Esophagus squamous epithelium (tissue), 5 donors: Measurements from ENCODE around the gene ANKRD36. TPM values are rescaled to one million over a fixed set of nuclear protein-coding genes. Genes with fewer than 3 reads are reported as not detected.
"Not testable (repeated sequence)": the region's sequence is repeated elsewhere in the genome, so short reads cannot be mapped to it uniquely, and the experiment has no call there.

ENCODE experiments used
- DNase-seq: peaks from one replicate; lab custom pipeline; 2025; lab: John Stamatoyannopoulos, UW
- H3K27ac ChIP-seq, 4 donors: fragments of 200-600 bp; sonication (generic); one replicate each; pipeline ENCODE4 v1.5.1; 2016 to 2019; ENCODE audit warnings: mild to moderate bottlenecking in 1 of 4
- H3K27me3 ChIP-seq, 4 donors: fragments of 200-600 bp; sonication (generic); 1 replicate in 3 of 4; 2 replicates in 1 of 4; pipeline versions ENCODE4 v1.5.1 to v1.6.0; 2017 to 2021; ENCODE audit warnings: antibody characterized with exemption in 1 of 4
- H3K36me3 ChIP-seq, 3 donors: fragments of 200-600 bp; sonication (generic); one replicate each; pipeline ENCODE4 v1.5.1; 2016 to 2019
- H3K4me1 ChIP-seq, 3 donors: fragments of 200-600 bp; sonication (generic); one replicate each; pipeline ENCODE4 v1.5.1; 2017 to 2019
- H3K4me3 ChIP-seq, 4 donors: fragments of 200-600 bp; sonication (generic); 1 replicate in 3 of 4; 2 replicates in 1 of 4; pipeline ENCODE4 v1.5.1; 2016 to 2019; ENCODE audit warnings: mild to moderate bottlenecking in 2 of 4, moderate library complexity in 1 of 4
- H3K9me3 ChIP-seq, 3 donors: fragments of 200-600 bp; sonication (generic); one replicate each; pipeline ENCODE4 v1.5.1; 2016 to 2019
- POLR2A ChIP-seq, 4 donors: fragments of 450-650 bp; IDR thresholded peaks; one replicate each; pipeline ENCODE4 v1.6.1; 2017; ENCODE audit warnings: antibody characterized with exemption in 4 of 4, mild to moderate bottlenecking in 4 of 4, moderate library complexity in 3 of 4
- WGBS, 2 donors: methylation state at CpG; one replicate each; pipeline ENCODE4 v1.1.5; 2018; 5-methylcytosine and 5-hydroxymethylcytosine counted together
- intact Hi-C: fragments of 100-400 bp; cut with DNase I; formaldehyde crosslinking; loops from one replicate; pipeline ENCODE4 v1.15.0; 2022
- total RNA-seq, 4 donors: library from RNA; depleted of rRNA; stranded (reverse); fragments of >200 nt; gene quantifications; one replicate each; pipeline ENCODE4 v1.1.0, GENCODE V29; 2016
- TF ChIP-seq, protein P1 (sequence below), 6 experiments: fragments of 450-650 bp in 4 of 6; fragments of 200-600 bp in 2 of 6; sonication (generic) in 2 of 6; IDR thresholded peaks; one replicate each; pipeline ENCODE4 v1.5.1; 2016 to 2019; ENCODE audit warnings: antibody characterized with exemption in 6 of 6, mild to moderate bottlenecking in 4 of 6, moderate library complexity in 4 of 6
- donor health status: DM: yes; HTN: yes; CAD: no.

The ANKRD36 gene
- total RNA-seq, 4 donors from 2014 or later = 4.7 to 25.7 (median 8.5) TPM

DNA sequence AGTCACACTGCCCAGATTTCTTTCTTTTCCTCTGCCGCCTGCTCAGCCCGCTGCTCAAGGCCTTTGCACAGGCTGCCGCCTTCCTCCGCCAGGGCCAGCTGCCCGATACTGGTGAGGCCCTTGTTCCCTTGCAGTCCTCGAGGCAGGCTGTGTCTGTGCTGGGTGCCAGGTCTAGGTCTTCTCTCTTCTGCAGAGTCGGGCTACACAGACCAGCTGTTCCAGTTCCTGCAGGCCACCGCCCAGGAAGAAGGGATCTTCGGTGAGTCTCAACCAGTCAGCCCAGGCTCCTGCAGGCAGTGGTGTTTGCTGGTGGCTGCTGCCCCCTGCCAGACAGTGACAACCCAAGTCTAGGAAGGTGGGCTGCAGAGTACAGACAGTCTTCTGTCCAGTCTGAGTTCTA lies 30.7 kb upstream of the ANKRD36 start:
- not testable (repeated sequence) for H3K9me3 ChIP-seq, DNase-seq

DNA sequence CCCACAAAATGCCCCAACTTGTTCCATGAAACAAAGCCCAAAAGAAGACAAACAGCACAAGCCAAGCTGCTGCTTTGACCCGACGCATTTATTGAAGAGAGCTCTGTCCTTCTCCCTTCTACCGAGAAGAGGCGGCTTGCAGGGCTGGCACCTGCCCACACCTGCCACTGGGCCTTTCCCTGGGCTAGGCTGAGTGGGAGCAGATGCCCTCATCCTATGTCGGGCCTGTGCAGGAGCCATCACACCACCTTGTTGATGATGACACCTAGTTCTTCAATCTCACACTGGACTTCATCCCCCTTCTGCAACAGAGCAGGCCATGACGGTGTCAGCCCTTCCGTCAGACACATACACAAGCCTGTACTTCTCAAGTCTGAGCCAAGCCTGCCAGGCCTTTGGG lies 29.4 kb upstream of the ANKRD36 start:
- H3K4me3 ChIP-seq, H3K36me3 ChIP-seq, H3K4me1 ChIP-seq, H3K27me3 ChIP-seq, DNase-seq, intact Hi-C loops, H3K27ac ChIP-seq, H3K9me3 ChIP-seq: not testable (repeated sequence)
- 72 to 81% methylated on average over 4 to 7 of the region's 7 CpGs for WGBS, 2 donors

More for the DNA sequence above, 30.7 kb upstream of the ANKRD36 start:
- H3K27ac ChIP-seq, intact Hi-C loops, H3K36me3 ChIP-seq, H3K27me3 ChIP-seq, H3K4me3 ChIP-seq, H3K4me1 ChIP-seq: not testable (repeated sequence)
- WGBS, 2 donors = no CpG with 5 or more reads among the region's 9 CpGs
- TF ChIP-seq, protein P1, sequence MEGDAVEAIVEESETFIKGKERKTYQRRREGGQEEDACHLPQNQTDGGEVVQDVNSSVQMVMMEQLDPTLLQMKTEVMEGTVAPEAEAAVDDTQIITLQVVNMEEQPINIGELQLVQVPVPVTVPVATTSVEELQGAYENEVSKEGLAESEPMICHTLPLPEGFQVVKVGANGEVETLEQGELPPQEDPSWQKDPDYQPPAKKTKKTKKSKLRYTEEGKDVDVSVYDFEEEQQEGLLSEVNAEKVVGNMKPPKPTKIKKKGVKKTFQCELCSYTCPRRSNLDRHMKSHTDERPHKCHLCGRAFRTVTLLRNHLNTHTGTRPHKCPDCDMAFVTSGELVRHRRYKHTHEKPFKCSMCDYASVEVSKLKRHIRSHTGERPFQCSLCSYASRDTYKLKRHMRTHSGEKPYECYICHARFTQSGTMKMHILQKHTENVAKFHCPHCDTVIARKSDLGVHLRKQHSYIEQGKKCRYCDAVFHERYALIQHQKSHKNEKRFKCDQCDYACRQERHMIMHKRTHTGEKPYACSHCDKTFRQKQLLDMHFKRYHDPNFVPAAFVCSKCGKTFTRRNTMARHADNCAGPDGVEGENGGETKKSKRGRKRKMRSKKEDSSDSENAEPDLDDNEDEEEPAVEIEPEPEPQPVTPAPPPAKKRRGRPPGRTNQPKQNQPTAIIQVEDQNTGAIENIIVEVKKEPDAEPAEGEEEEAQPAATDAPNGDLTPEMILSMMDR (IDR thresholded peaks at IDR 0.05) = peak in 1 of 6 experiments; percentile 23

DNA sequence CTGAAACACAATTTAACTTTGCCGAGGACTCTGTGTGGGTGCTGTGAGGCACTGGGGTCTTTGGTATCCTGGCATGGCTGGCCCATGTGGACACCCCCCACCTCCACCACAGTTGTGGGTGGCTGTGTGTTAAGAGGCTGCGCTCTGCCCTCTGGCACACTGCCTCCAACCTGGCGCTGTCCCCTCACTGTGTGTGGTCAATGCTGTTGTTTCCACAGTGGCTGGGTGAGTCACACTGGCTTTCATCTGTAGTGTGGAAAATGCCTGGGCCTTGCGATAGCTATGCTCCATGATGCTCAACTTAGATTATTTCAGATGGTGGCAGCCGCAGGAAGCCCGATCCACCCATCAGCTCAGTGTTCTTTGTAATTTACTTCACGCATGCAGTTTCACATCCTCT lies 27.9 kb upstream of the ANKRD36 start:
- H3K4me3 ChIP-seq, H3K36me3 ChIP-seq, intact Hi-C loops, H3K9me3 ChIP-seq, H3K27ac ChIP-seq, H3K27me3 ChIP-seq, H3K4me1 ChIP-seq, DNase-seq: not testable (repeated sequence)
- 80% methylated on average over 2 of the region's 7 CpGs; no CpG with 5 or more reads in 1 of the 2 donors for WGBS, 2 donors

DNA sequence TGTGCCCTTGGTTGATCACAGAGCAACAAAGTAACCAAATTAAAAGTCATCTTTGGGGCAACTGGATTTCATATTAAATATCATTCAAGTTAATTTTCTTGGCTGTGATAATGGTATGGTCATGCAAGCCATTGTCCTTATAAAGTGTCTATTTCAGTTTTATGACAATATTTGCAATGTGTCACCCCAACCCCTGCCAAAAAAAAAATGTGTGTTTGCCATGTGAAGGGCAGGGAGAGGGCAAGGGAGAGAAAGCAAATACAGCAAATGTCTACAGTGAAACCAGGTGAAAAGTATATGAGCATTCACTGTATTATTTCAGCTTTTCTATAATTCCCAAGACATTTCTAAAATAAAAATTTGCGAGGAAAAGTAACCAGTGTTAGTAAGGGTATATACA lies 24.2 kb upstream of the ANKRD36 start:
- DNase-seq, H3K4me1 ChIP-seq, H3K27ac ChIP-seq, H3K36me3 ChIP-seq, H3K27me3 ChIP-seq, intact Hi-C loops, H3K4me3 ChIP-seq, H3K9me3 ChIP-seq: not testable (repeated sequence)
- 73 to 89% methylated on average over 1 of the region's 1 CpG for WGBS, 2 donors

DNA sequence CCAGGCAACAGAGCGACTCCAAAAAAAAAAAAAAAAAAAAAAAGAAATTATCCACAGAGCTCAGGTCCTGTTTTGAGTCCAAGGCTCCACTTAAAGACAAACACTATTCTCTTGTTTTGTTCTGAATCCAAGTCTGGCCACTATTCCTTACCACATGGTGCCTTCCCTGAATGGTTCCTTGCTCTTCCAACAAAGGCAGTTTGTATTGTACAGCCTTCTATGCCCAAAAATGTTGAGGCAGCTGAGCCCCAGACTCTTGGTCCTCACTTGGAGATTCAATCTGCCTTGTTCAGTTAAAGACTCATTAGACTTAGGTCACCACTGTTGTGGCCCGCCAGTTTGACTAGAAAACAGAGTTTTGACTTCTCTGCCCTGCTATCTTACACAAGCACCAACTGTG lies 20.0 kb upstream of the ANKRD36 start:
- WGBS, 2 donors = 89% methylated on average over 2 of the region's 2 CpGs
- not testable (repeated sequence) for H3K27ac ChIP-seq

DNA sequence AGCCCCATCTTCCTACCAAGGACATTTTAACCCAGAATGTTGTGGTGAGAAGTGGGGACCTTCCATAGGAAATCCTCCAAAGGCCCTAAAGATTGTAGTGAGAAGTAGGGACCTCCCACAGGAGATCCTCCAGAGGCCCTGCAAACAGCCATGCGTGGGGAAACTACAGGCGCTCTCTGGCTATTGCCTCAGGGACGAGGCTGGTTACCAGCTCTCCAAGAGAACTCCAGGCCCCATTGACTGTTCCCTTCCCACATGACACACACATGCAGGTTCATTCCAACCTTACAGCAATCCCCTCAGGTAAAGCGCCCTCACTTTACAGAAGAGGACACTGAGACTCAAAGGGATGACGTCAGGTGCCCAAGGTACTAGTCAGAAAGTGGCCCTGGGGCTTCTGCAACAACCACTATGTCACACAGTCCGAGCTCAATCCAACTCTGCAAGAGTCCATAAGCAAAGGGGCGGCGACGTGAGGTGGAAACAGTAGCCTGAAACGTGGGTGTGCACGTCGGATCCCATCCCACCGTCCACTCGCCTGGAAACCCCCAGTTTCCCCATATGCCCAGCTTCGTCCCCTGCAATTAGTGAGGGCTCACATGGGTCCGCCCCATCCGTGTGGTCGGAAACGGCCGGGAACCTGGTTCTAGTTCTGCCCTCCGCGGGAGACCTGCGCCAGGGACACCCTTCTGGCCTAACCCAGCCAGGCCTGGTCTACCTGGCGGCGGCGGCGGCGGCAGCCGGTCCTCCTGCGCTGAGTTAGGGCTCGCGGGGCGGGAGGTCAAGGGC lies 18.8 kb upstream of the ANKRD36 start:
- 80% methylated on average over 1 of the region's 33 CpGs; no CpG with 5 or more reads in 1 of the 2 donors for WGBS, 2 donors
- H3K4me1 ChIP-seq, H3K27me3 ChIP-seq, H3K36me3 ChIP-seq, intact Hi-C loops, H3K9me3 ChIP-seq, DNase-seq: not testable (repeated sequence)
- Histone ChIP-seq H3K4me3 (peak overlapping the region; percentile 28 to 64 (median 44)), H3K27ac (peak overlapping the region in 2 of 4 donors; percentile 9 to 79)

More for the DNA sequence above, 20.0 kb upstream of the ANKRD36 start:
- DNase-seq, H3K9me3 ChIP-seq, intact Hi-C loops, H3K36me3 ChIP-seq, H3K4me1 ChIP-seq, H3K4me3 ChIP-seq, H3K27me3 ChIP-seq: not testable (repeated sequence)

DNA sequence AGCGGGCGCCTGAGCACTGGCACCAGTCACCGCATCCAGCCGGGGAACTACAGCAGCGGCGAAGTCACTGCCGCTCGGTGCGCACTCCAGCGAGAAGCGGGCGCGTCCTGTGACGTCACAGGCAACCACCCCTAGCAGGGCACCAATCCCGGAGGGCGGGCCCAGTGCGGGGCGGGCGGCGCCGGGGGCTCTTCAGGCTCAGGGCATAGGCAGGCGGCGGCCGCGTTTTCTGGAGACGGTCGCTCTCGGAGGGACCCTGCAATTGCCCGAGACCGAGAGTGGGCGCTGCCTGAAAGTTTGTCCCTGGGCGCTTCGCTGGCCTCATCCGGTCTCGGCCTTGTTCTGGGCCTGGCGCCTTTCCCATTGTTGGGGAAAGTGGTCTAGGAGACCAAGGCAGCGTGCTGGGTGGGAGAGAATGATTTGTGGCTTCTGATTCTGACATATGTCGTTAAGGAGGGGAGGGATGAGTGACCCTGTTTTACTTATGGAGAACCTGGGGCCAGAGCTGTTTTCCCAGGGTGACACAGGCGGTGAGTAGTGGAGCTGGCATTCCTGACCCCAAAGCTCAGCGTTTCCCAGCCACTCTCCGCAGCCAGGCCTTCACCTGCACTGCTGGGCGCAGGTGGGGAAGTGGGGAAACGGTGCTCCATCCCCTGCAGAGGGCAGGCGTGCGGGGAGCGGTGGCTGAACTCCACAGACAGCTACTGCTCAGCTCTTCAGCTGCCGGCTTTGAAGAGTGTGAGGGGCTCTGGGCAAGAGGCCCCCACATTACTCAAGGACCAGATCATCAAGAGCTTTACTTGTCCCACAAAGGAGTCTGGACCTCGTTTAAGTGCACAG lies 18.0 kb upstream of the ANKRD36 start, which contains the start of gene FAHD2B:
Gene FAHD2B (minus strand): TSS at position 111 of the 840 bp plus-strand sequence. CDS start 3,176 bp downstream, outside the sequence.
- DNase-seq = peak; percentile 9
- H3K27ac ChIP-seq = peak within 1 kb of the TSS; percentile 36 to 79 (median 70)
- H3K36me3 ChIP-seq = not testable (repeated sequence)

DNA sequence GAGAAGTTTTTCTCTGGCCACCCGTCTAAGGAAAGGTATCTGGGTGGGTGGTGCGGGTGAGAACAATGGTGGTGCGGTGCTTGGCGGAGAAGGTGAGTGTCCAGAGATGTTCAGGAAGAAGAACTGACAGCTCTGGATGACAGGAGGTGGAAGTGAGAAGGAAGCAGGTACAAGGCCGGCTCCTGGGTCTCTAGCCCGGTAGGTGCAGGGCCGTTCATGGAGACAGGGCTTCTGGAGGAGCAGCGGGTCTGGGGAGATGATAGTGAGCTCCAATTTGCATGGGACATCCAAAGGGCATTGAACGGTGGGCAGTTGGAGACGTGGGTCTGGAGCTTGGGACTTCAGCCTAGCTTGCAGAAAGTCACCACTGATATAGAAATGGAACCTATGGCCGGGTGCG lies 17.3 kb upstream of the ANKRD36 start:
- H3K36me3 ChIP-seq = no peaks in the 10 kb centered on the region
- peak overlapping the region in 3 of 4 donors; percentile 70 to 79 (median 71) for H3K27ac ChIP-seq
- H3K9me3 ChIP-seq = no peaks in the 10 kb centered on the region
- WGBS, 2 donors = 73 to 82% methylated on average over 6 to 11 of the region's 12 CpGs
- H3K27me3 ChIP-seq = no peaks in the 10 kb centered on the region
- no peak for DNase-seq
- H3K4me1 ChIP-seq = peaks cover 0 to 9% (median 4%) of the 10 kb centered on the region in 3 donors
- intact Hi-C loops = no loop called here
- TF ChIP-seq, protein P1 (IDR thresholded peaks at IDR 0.05) = no peak
- TF ChIP-seq POLR2A (IDR thresholded peaks at IDR 0.05) = no peak
- peak overlapping the region in 1 of 4 donors; percentile 64 for H3K4me3 ChIP-seq

More for the DNA sequence above, 18.0 kb upstream of the ANKRD36 start, which contains the start of gene FAHD2B:
- H3K27me3 ChIP-seq, intact Hi-C loops, H3K9me3 ChIP-seq, H3K4me1 ChIP-seq: not testable (repeated sequence)
- peak within 1 kb of the TSS; percentile 28 to 64 (median 44) for H3K4me3 ChIP-seq
- WGBS, 2 donors = 0% methylated on average over 1 of the region's 48 CpGs; no CpG with 5 or more reads in 1 of the 2 donors

DNA sequence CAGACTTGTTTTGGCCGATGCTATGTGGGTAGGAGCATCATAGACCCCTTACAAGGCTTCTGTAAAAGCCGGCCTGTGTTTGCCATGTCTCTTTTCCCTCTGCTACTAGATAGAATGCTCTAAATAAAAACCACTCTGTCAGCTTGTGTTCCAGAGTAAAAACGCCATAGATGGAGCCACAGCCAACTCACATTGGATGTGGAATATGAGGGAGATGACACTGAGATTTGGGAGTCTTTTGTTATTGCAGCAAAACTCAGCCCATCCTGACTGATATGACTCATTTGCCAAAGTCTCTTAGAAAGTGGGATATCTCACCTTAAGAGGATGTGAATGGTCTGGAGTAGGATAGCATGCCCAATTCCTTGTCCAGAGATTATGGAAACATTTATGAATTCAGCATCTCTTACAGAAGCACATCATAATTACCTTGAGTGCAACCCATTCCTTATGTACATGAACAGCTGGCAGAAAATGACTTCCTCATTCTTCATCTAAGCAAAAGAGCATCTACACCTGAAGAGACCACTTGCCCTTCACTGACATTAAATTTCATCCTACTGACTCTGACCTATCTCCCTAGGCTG lies 14.1 kb upstream of the ANKRD36 start:
- H3K4me3 ChIP-seq, H3K4me1 ChIP-seq, H3K27ac ChIP-seq, H3K36me3 ChIP-seq, H3K27me3 ChIP-seq, H3K9me3 ChIP-seq, DNase-seq, intact Hi-C loops: not testable (repeated sequence)
- WGBS, 2 donors = 88 to 100% methylated on average over 1 to 2 of the region's 3 CpGs

DNA sequence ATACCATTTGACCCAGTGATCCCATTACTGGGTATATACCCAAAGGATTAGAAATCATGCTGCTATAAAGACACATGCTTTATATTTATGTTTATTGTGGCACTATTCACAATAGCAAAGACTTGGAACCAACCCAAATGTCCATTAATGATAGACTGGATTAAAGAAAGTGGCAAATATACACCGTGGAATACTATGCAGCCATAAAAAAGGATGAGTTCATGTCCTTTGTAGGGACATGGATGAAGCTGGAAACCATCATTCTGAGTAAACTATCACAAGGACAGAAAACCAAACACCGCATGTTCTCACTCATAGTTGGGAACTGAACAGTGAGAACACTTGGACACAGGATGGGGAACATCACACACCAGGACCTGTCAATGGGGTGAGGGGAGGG lies 6.1 kb upstream of the ANKRD36 start:
- H3K4me1 ChIP-seq, H3K4me3 ChIP-seq, DNase-seq, H3K27ac ChIP-seq, H3K36me3 ChIP-seq, intact Hi-C loops, H3K9me3 ChIP-seq: not testable (repeated sequence)
- 93 to 96% methylated on average over 2 of the region's 2 CpGs for WGBS, 2 donors
- peaks cover 0 to 16% (median 0%) of the 10 kb centered on the region in 4 donors for H3K27me3 ChIP-seq
